ENCODE measurements around the gene APC2. TPM values are rescaled to one million over a fixed set of nuclear protein-coding genes. Genes with fewer than 3 reads are reported as not detected.

Gene APC2
- polyA plus RNA-seq, 1 donor from 2014 or later, result 50.5 TPM

GRCh38 chr19:1495799-1496713, 46.1 kb downstream of the APC2 start:
- Histone ChIP-seq H3K9ac (ENCODE audit: low read length) (no peak overlapping the region), H3F3A (ENCODE audit: insufficient read depth, low read length, poor library complexity, severe bottlenecking) (no peaks in the 10 kb centered on the region)

GRCh38 chr19:1496714-1497577, 47.0 kb downstream of the APC2 start:
- Histone ChIP-seq H3K36me3 (ENCODE audit: insufficient read depth, low read length) (no peaks in the 10 kb centered on the region), H3K9me2 (ENCODE audit: insufficient read depth, low read length) (no peaks in the 10 kb centered on the region), H3K27me3 (ENCODE audit: insufficient read depth, low read depth, low read length) (no peaks in the 10 kb centered on the region), H3F3A (ENCODE audit: insufficient read depth, low read length, poor library complexity, severe bottlenecking) (no peaks in the 10 kb centered on the region), H2AFZ (ENCODE audit: low read depth, low read length) (no peak overlapping the region), H3K4me2 (ENCODE audit: low read length) (no peak overlapping the region), H4K20me1 (ENCODE audit: insufficient read depth) (no peaks in the 10 kb centered on the region), H3K27ac (ENCODE audit: low read length) (no peak overlapping the region), H3K9me3 (ENCODE audit: low read length) (no peaks in the 10 kb centered on the region), H3K79me2 (replicated peaks; ENCODE audit: insufficient read depth, low read length) (no peaks in the 10 kb centered on the region), H3K9ac (ENCODE audit: low read length) (no peak overlapping the region), H3K4me3 (ENCODE audit: low read length) (no peak overlapping the region)
- no peak for TF ChIP-seq RAD21 (conservative IDR thresholded peaks at IDR 0.05)
- TF ChIP-seq MXI1 (conservative IDR thresholded peaks at IDR 0.05; ENCODE audit: poor library complexity, severe bottlenecking), result no peak
- no peak for TF ChIP-seq EP300 (conservative IDR thresholded peaks at IDR 0.05; ENCODE audit: poor library complexity, severe bottlenecking)
- no peak for TF ChIP-seq REST (IDR thresholded peaks at IDR 0.05; ENCODE audit: borderline replicate concordance)
- no peak for TF ChIP-seq EZH2 (IDR thresholded peaks at IDR 0.05; ENCODE audit: borderline replicate concordance, insufficient read depth, low read length, poor library complexity, severe bottlenecking)
- no peak for TF ChIP-seq POLR2AphosphoS5 (IDR thresholded peaks at IDR 0.05)
- no peak for TF ChIP-seq SMC3 (conservative IDR thresholded peaks at IDR 0.05; ENCODE audit: poor library complexity)
- TF ChIP-seq TAF1 (IDR thresholded peaks at IDR 0.05; ENCODE audit: low read depth), result no peak
- TF ChIP-seq CTCF (IDR thresholded peaks at IDR 0.05; ENCODE audit: poor library complexity, severe bottlenecking), result no peak

More at GRCh38 chr19:1495799-1496713, 46.1 kb downstream of the APC2 start:
- Histone ChIP-seq H4K20me1 (ENCODE audit: insufficient read depth) (no peaks in the 10 kb centered on the region), H3K9me3 (ENCODE audit: low read length) (no peaks in the 10 kb centered on the region), H3K4me2 (ENCODE audit: low read length) (no peak overlapping the region), H3K36me3 (ENCODE audit: insufficient read depth, low read length) (no peaks in the 10 kb centered on the region), H3K27me3 (ENCODE audit: insufficient read depth, low read depth, low read length) (peaks cover 4% of the 10 kb centered on the region), H3K27ac (ENCODE audit: low read length) (no peak overlapping the region), H3K4me3 (ENCODE audit: low read length) (no peak overlapping the region), H3K79me2 (replicated peaks; ENCODE audit: insufficient read depth, low read length) (no peaks in the 10 kb centered on the region), H2AFZ (ENCODE audit: low read depth, low read length) (no peak overlapping the region), H3K9me2 (ENCODE audit: insufficient read depth, low read length) (no peaks in the 10 kb centered on the region)
- TF ChIP-seq REST (IDR thresholded peaks at IDR 0.05; ENCODE audit: borderline replicate concordance), result no peak
- TF ChIP-seq POLR2AphosphoS5 (IDR thresholded peaks at IDR 0.05), result no peak
- TF ChIP-seq TAF1 (IDR thresholded peaks at IDR 0.05; ENCODE audit: low read depth), result no peak

Data from neural cell (in vitro differentiated cells).